NCI-H82 treated with DMSO at 0.1 percent for 48 hours (cell line): ENCODE results near the gene CASKIN1.
"Not testable (repeated sequence)": the region's sequence is repeated elsewhere in the genome, so short reads cannot be mapped to it uniquely, and the experiment has no call there.

Source experiments
- DNase-seq: peaks from one replicate; lab custom pipeline; 2025; ENCODE audit not compliant: unreplicated experiment; lab: John Stamatoyannopoulos, UW

Gene CASKIN1

DNA sequence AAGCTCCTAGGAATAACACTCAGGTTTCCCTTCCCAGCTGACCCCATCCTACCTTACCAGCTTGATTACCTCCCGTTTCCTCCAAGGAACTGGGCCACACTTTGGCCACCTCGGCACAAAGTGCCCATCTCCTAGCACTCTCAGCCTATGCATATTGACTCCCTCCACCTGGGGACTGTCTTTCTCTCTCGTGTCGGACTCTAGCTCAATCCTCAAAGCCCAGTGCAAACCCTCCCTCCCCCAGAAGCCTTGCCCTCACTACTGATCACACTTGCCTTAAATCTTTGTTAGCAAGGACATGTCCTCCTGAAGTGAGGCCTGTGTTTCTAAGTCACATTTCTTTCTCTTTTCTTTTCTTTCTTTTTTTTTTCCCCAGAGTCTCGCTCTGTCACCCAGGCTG lies 50.6 kb downstream of the CASKIN1 start:
- no peak for DNase-seq

GRCh38 chr16:2143878-2144485 lies 52.4 kb downstream of the CASKIN1 start:
- DNase-seq: no peak

DNA sequence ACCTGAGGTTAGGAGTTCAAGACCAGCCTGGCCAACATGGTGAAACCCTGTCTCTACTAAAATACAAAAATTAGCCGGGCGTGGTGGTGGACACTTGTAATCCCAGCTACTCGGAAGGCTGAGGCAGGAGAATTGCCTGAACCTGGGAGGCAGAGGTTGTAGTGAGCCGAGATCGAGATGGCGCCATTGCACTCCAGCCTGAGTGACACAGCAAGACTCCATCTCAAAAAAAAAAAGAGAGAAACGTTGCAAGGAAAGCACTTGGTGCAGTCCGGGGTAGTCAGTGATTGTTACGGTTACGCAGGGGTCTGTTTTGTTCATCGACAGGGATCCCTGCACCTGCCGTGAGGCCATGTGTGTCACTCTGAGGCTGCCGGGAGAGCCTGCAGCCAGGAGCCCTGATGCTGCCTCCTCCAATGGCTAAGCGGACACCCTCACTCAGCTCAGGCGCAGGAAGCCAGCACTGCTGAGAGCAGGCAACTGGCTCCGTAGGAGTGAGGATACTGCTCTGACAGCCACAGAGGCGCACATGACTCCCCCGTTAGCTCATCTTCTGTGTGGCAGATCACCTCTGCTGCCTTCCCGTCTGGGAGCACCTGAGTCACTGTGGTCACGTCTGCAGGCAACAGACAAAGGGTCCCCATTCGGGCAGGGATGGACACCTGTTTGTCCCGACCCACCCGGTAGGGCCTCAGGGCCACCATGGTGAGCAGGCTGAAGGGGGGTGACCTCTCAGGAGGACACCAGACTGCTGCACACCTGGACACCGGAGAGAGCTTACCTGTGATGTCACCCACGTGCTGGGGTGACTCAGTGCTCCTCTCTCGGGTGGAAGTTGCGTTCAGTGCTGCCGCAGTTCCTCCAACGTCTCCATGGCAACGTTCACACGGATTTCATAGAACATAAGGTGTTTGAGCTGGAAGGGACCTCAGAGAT lies 53.2 kb downstream of the CASKIN1 start:
- no peak for DNase-seq

GRCh38 chr16:2135770-2136490 lies 60.5 kb downstream of the CASKIN1 start, which contains the start of gene PKD1:
TSS of gene PKD1 (minus strand) at chr16:2135898. CDS start at chr16:2135689, 209 bp downstream.
- peak; percentile 66 for DNase-seq

DNA sequence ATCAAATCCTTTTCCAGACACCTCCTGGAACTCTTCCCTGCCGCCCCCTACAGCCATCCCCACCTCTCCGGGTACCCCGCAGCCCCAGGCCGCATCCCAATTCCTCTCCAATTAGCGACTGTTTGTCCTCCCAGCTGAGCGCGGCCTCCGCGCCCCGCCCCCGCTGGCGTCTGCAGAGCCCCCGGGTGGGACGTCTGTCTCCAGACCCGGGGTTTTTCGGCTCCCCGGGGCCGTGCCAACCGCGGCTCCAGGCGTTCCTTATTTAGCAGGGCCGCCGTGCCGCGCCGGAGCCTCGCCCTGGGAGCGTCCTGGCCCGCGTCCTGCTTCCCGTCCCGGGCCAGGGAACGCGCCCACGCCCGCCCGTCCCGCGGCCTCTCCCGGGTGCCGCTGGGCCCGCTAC lies 61.3 kb downstream of the CASKIN1 start:
- DNase-seq: not testable (repeated sequence)

GRCh38 chr16:2133797-2134196 lies 62.6 kb downstream of the CASKIN1 start:
- not testable (repeated sequence) for DNase-seq

GRCh38 chr16:2129890-2130447 lies 66.4 kb downstream of the CASKIN1 start:
- not testable (repeated sequence) for DNase-seq

GRCh38 chr16:2129251-2129650 lies 67.2 kb downstream of the CASKIN1 start:
- DNase-seq: peak; percentile 27

DNA sequence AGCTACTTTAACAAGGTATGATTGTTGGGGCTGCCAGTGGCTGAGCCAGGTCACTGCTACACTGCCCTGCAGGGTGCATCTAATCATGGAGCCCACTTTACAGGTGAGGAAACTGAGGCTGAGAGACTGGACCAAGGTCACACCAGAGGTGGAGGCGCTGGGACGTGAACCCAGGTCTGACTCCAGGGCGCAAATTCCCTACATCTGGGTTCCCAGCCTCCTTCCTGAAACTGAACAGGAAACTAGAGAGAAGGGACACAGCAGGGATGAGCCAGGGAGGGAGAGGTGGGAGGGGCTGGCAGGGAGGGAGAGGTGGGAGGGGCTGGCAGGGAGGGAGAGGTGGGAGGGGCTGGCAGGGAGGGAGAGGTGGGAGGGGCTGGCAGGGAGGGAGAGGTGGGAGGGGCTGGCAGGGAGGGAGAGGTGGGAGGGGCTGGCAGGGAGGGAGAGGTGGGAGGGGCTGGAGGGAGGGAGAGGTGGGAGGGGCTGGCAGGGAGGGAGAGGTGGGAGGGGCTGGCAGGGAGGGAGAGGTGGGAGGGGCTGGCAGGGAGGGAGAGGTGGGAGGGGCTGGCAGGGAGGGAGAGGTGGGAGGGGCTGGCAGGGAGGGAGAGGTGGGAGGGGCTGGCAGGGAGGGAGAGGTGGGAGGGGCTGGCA lies 68.7 kb downstream of the CASKIN1 start:
- not testable (repeated sequence) for DNase-seq
